Measurements from ENCODE around the gene LPCAT1. TPM values are rescaled to one million over a fixed set of nuclear protein-coding genes. Genes with fewer than 3 reads are reported as not detected.
A peak's percentile ranks its signal among the peaks of the same experiment; 100 is the strongest.
"Not testable (repeated sequence)": the region's sequence is repeated elsewhere in the genome, so short reads cannot be mapped to it uniquely, and the experiment has no call there.

The LPCAT1 gene
- total RNA-seq, 3 donors from 2014 or later (not counting 1 experiment from before 2014, with no cell fraction given), result 196 to 302 (median 252) TPM

- peaks cover 12 to 27% of the 10 kb centered on the region in 2 donors for H3K4me1 Mint-ChIP-seq
- DNase-seq (no peak), ATAC-seq (peak; percentile 22 to 55 (median 32))
- no peaks in the 10 kb centered on the region for H3K9me3 ChIP-seq (ENCODE audit: control insufficient read depth, insufficient read depth, low read length)
- peak overlapping the region in 1 of 2 donors; percentile 26 for H3K27ac Mint-ChIP-seq
- H3K4me1 ChIP-seq (ENCODE audit: control insufficient read depth, insufficient read depth, low read length), result peaks cover 35% of the 10 kb centered on the region
- intact Hi-C loops (cut with micrococcal nuclease), result no loop called here
- 84% methylated on average over 16 of the region's 16 CpGs for WGBS (ENCODE audit: insufficient coverage)
- no peaks in the 10 kb centered on the region for H3K36me3 Mint-ChIP-seq
- no peak overlapping the region for H3K27ac ChIP-seq (ENCODE audit: low read length)
- H3K27me3 ChIP-seq (ENCODE audit: control insufficient read depth, insufficient read depth, low read length), result no peaks in the 10 kb centered on the region
- no peak overlapping the region for H3K4me3 ChIP-seq (ENCODE audit: low read length)
- H3K9me3 Mint-ChIP-seq, result no peaks in the 10 kb centered on the region
- H3K27me3 Mint-ChIP-seq (ENCODE audit: low read depth in 2 of 2), result no peaks in the 10 kb centered on the region
- TF ChIP-seq, protein P1, sequence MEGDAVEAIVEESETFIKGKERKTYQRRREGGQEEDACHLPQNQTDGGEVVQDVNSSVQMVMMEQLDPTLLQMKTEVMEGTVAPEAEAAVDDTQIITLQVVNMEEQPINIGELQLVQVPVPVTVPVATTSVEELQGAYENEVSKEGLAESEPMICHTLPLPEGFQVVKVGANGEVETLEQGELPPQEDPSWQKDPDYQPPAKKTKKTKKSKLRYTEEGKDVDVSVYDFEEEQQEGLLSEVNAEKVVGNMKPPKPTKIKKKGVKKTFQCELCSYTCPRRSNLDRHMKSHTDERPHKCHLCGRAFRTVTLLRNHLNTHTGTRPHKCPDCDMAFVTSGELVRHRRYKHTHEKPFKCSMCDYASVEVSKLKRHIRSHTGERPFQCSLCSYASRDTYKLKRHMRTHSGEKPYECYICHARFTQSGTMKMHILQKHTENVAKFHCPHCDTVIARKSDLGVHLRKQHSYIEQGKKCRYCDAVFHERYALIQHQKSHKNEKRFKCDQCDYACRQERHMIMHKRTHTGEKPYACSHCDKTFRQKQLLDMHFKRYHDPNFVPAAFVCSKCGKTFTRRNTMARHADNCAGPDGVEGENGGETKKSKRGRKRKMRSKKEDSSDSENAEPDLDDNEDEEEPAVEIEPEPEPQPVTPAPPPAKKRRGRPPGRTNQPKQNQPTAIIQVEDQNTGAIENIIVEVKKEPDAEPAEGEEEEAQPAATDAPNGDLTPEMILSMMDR (IDR thresholded peaks at IDR 0.05), result no peak
- peaks cover 89% of the 10 kb centered on the region for H3K36me3 ChIP-seq (ENCODE audit: control insufficient read depth, insufficient read depth, low read length)
- H3K4me3 Mint-ChIP-seq, result no peak overlapping the region
Measured at GRCh38 chr5:1477341-1477740, 46.4 kb downstream of the LPCAT1 start.

DNA sequence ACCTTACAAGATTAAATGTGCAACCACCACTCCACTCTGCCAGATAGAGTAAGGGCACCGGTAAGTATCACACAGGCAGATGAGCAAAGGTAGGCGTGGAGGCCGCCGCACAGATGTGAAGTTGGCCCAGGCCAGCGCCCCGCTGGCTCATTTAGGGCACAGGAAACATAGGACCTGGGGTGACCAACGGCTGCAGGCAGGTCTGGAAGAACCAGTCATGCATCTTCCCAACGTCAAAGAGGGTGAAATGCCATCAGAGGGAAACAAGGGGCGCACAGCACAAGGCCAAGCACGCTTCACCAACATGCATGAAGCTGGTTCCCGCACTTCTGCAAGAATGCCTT lies 46.8 kb downstream of the LPCAT1 start:
- Histone ChIP-seq H3K27ac (ENCODE audit: low read length) (no peak overlapping the region), H3K4me1 (ENCODE audit: control insufficient read depth, insufficient read depth, low read length) (peaks cover 33% of the 10 kb centered on the region), H3K9me3 (ENCODE audit: control insufficient read depth, insufficient read depth, low read length) (no peaks in the 10 kb centered on the region), H3K4me3 (ENCODE audit: low read length) (no peak overlapping the region), H3K36me3 (ENCODE audit: control insufficient read depth, insufficient read depth, low read length) (peaks cover 91% of the 10 kb centered on the region), H3K27me3 (ENCODE audit: control insufficient read depth, insufficient read depth, low read length) (no peaks in the 10 kb centered on the region)
- no peak for ATAC-seq
- Mint-ChIP-seq H3K27me3 (ENCODE audit: low read depth in 2 of 2) (no peaks in the 10 kb centered on the region), H3K4me3 (no peak overlapping the region), H3K4me1 (peaks cover 12 to 28% of the 10 kb centered on the region in 2 donors), H3K36me3 (no peaks in the 10 kb centered on the region), H3K9me3 (no peaks in the 10 kb centered on the region), H3K27ac (peak overlapping the region; percentile 16 to 26)
- no peak for DNase-seq
- TF ChIP-seq, protein P1 (IDR thresholded peaks at IDR 0.05), result no peak
- 95% methylated on average over 11 of the region's 11 CpGs for WGBS (ENCODE audit: insufficient coverage)
- intact Hi-C loops (cut with micrococcal nuclease), result no loop called here

DNA sequence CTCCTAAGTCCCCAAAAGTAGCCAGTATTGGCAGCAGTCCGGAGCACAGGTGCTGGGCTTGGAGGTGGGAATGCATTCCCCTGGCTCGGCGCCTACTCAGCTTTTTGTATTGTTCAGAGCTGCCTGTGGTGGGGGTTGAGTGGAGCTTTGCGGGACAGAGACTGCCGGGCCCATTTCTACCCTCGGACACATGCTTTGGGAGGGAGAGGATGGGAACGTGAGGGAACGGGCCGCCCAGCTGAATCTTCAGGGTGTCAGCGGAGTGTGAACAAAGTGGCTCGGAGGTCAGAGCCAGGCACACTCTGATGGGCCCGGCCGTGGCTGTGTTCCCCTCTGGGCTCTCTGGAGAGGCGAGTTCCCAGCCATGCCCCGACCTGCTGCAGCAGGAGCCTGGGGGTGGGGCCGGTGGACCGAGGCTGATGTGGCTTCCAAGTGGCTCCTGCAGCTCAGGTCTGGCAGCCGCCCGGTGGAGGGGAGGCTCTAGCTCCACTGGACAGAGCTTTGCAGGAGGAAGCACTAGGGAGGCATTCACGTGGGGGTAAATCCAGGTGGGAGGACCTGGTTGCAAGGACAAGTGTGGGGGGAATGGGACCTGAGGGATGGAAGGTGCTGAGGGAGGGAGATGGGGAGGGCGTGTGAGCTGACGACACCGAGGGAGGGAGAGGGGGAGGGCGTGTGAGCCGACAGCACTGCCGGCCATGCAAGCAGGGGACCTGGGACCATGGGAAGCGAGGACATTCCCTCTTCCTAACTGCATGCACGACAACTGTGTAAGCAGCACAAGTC lies 47.4 kb downstream of the LPCAT1 start:
- peaks cover 13 to 30% of the 10 kb centered on the region in 2 donors for H3K4me1 Mint-ChIP-seq
- intact Hi-C loops (cut with micrococcal nuclease), result no loop called here
- H3K27ac ChIP-seq (ENCODE audit: low read length), result no peak overlapping the region
- H3K4me3 Mint-ChIP-seq, result no peak overlapping the region
- no peak overlapping the region for H3K4me3 ChIP-seq (ENCODE audit: low read length)
- H3K9me3 ChIP-seq (ENCODE audit: control insufficient read depth, insufficient read depth, low read length), result no peaks in the 10 kb centered on the region
- 98% methylated on average over 28 of the region's 28 CpGs for WGBS (ENCODE audit: insufficient coverage)
- DNase-seq (no peak), ATAC-seq (no peak)
- H3K4me1 ChIP-seq (ENCODE audit: control insufficient read depth, insufficient read depth, low read length), result peaks cover 27% of the 10 kb centered on the region
- peaks cover 92% of the 10 kb centered on the region for H3K36me3 ChIP-seq (ENCODE audit: control insufficient read depth, insufficient read depth, low read length)
- H3K36me3 Mint-ChIP-seq, result no peaks in the 10 kb centered on the region
- H3K9me3 Mint-ChIP-seq, result no peaks in the 10 kb centered on the region
- H3K27ac Mint-ChIP-seq, result peak overlapping the region; percentile 16 to 26
- no peaks in the 10 kb centered on the region for H3K27me3 Mint-ChIP-seq (ENCODE audit: low read depth in 2 of 2)
- H3K27me3 ChIP-seq (ENCODE audit: control insufficient read depth, insufficient read depth, low read length), result no peaks in the 10 kb centered on the region
- TF ChIP-seq, protein P1 (IDR thresholded peaks at IDR 0.05), result no peak

DNA sequence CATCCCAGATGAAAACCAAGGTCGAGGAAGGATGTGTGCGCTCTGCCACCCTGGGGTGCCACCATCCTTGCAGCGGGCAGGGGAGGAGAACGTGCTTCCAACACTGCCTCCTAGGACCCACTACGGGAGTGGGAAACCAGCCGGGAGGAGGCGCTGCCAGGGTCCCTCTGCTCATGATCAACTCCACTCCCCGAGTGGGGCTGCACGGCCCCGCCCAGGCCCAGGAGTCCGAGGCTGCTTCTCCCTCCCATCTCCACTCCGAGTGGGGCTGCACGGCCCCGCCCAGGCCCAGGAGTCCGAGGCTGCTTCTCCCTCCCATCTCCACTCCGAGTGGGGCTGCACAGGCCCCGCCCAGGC lies 48.2 kb downstream of the LPCAT1 start:
- H3K9me3 ChIP-seq (ENCODE audit: control insufficient read depth, insufficient read depth, low read length); H3K9me3 Mint-ChIP-seq; DNase-seq; H3K4me3 Mint-ChIP-seq; H3K27ac ChIP-seq (ENCODE audit: low read length); H3K27me3 Mint-ChIP-seq (ENCODE audit: low read depth in 2 of 2); H3K27ac Mint-ChIP-seq; H3K4me3 ChIP-seq (ENCODE audit: low read length); H3K36me3 Mint-ChIP-seq; intact Hi-C loops (cut with micrococcal nuclease); ATAC-seq; H3K27me3 ChIP-seq (ENCODE audit: control insufficient read depth, insufficient read depth, low read length): not testable (repeated sequence)
- 93% methylated on average over 17 of the region's 17 CpGs for whole genome bisulfite sequencing (ENCODE audit: insufficient coverage)
- H3K4me1 ChIP-seq (ENCODE audit: control insufficient read depth, insufficient read depth, low read length), result peaks cover 19% of the 10 kb centered on the region
- peaks cover 11 to 27% of the 10 kb centered on the region in 2 donors for H3K4me1 Mint-ChIP-seq
- H3K36me3 ChIP-seq (ENCODE audit: control insufficient read depth, insufficient read depth, low read length), result peaks cover 91% of the 10 kb centered on the region
